ENCODE results near the gene GSN. TPM values are rescaled to one million over a fixed set of nuclear protein-coding genes. Genes with fewer than 3 reads are reported as not detected.

The GSN gene
- total RNA-seq, 2 experiments from 2014 or later = 2.6 to 2.7 TPM

- Mint-ChIP-seq H3K27ac (no peak overlapping the region), H3K9me3 (no peaks in the 10 kb centered on the region), H3K27me3 (no peaks in the 10 kb centered on the region), H3K36me3 (ENCODE audit: low read depth) (peaks cover 37% of the 10 kb centered on the region), H3K4me3 (no peak overlapping the region), H3K4me1 (ENCODE audit: low read depth) (no peaks in the 10 kb centered on the region)
- DNase-seq (no peak), ATAC-seq (ENCODE audit: poor library complexity) (no peak)
- Histone ChIP-seq H3K9me3 (ENCODE audit: control insufficient read depth in 1 of 2, insufficient read depth in 1 of 2, low read length in 2 of 2) (no peaks in the 10 kb centered on the region), H3K4me1 (ENCODE audit: insufficient read depth, low read length) (peaks cover 4% of the 10 kb centered on the region), H3K27me3 (ENCODE audit: control insufficient read depth in 1 of 2, insufficient read depth in 2 of 2, low read length in 2 of 2) (no peaks in the 10 kb centered on the region), H3K27ac (ENCODE audit: low read depth in 1 of 2, low read length in 2 of 2) (no peak overlapping the region), H3K4me3 (ENCODE audit: low read length) (no peak overlapping the region), H3K36me3 (ENCODE audit: insufficient read depth, low read length) (peaks cover 55% of the 10 kb centered on the region)
- ChIA-PET POLR2A (no interaction called here), CTCF (interaction anchor here (1.8 kb wide), 1 partner anchor 19 kb away, joined by 10 read pairs; no protein-coding TSS in a partner anchor)
- TF ChIP-seq CTCF (IDR thresholded peaks at IDR 0.05) = no peak
- intact Hi-C loops (cut with DNase I, micrococcal nuclease) = no loop called here
Observed at GRCh38 chr9:121339437-121339836, 71.5 kb downstream of the GSN start.

GRCh38 chr9:121340676-121341392, 72.9 kb downstream of the GSN start:
- Mint-ChIP-seq H3K27ac (no peak overlapping the region), H3K36me3 (ENCODE audit: low read depth) (peaks cover 48% of the 10 kb centered on the region), H3K27me3 (no peaks in the 10 kb centered on the region), H3K9me3 (no peaks in the 10 kb centered on the region), H3K4me3 (no peak overlapping the region), H3K4me1 (ENCODE audit: low read depth) (no peaks in the 10 kb centered on the region)
- peaks cover 4% of the 10 kb centered on the region for H3K4me1 ChIP-seq (ENCODE audit: insufficient read depth, low read length)
- H3K27ac ChIP-seq (ENCODE audit: low read depth in 1 of 2, low read length in 2 of 2) = no peak overlapping the region
- ATAC-seq (ENCODE audit: poor library complexity) (no peak), DNase-seq (no peak)
- ChIA-PET CTCF (no interaction called here), POLR2A (no interaction called here)
- H3K9me3 ChIP-seq (ENCODE audit: control insufficient read depth in 1 of 2, insufficient read depth in 1 of 2, low read length in 2 of 2) = no peaks in the 10 kb centered on the region
- peaks cover 67% of the 10 kb centered on the region for H3K36me3 ChIP-seq (ENCODE audit: insufficient read depth, low read length)
- TF ChIP-seq CTCF (IDR thresholded peaks at IDR 0.05) = no peak
- no peaks in the 10 kb centered on the region for H3K27me3 ChIP-seq (ENCODE audit: control insufficient read depth in 1 of 2, insufficient read depth in 2 of 2, low read length in 2 of 2)
- intact Hi-C loops (cut with DNase I, micrococcal nuclease) = no loop called here
- H3K4me3 ChIP-seq (ENCODE audit: low read length) = no peak overlapping the region

- no peaks in the 10 kb centered on the region for H3K27me3 Mint-ChIP-seq
- DNase-seq (no peak), ATAC-seq (ENCODE audit: poor library complexity) (no peak)
- H3K9me3 ChIP-seq (ENCODE audit: control insufficient read depth in 1 of 2, insufficient read depth in 1 of 2, low read length in 2 of 2) = no peaks in the 10 kb centered on the region
- H3K9me3 Mint-ChIP-seq = no peaks in the 10 kb centered on the region
- H3K27ac Mint-ChIP-seq = no peak overlapping the region
- TF ChIP-seq CTCF (IDR thresholded peaks at IDR 0.05) = no peak
- ChIA-PET POLR2A (no interaction called here), CTCF (interaction anchor here (2.1 kb wide), 1 partner anchor 24 kb away, joined by 9 read pairs; no protein-coding TSS in a partner anchor)
- H3K27ac ChIP-seq (ENCODE audit: low read depth in 1 of 2, low read length in 2 of 2) = no peak overlapping the region
- peaks cover 4% of the 10 kb centered on the region for H3K4me1 ChIP-seq (ENCODE audit: insufficient read depth, low read length)
- H3K4me3 ChIP-seq (ENCODE audit: low read length) = no peak overlapping the region
- no peak overlapping the region for H3K4me3 Mint-ChIP-seq
- H3K36me3 ChIP-seq (ENCODE audit: insufficient read depth, low read length) = peaks cover 81% of the 10 kb centered on the region
- intact Hi-C loops (cut with DNase I, micrococcal nuclease) = no loop called here
- peaks cover 56% of the 10 kb centered on the region for H3K36me3 Mint-ChIP-seq (ENCODE audit: low read depth)
- no peaks in the 10 kb centered on the region for H3K27me3 ChIP-seq (ENCODE audit: control insufficient read depth in 1 of 2, insufficient read depth in 2 of 2, low read length in 2 of 2)
- no peaks in the 10 kb centered on the region for H3K4me1 Mint-ChIP-seq (ENCODE audit: low read depth)
Observed at GRCh38 chr9:121344184-121344583, 76.2 kb downstream of the GSN start.

Data from CD4-positive, alpha-beta T cell (primary cell).